ENCODE results near the gene NFX1.
"Not testable (repeated sequence)": the region's sequence is repeated elsewhere in the genome, so short reads cannot be mapped to it uniquely, and the experiment has no call there.

NFX1 gene

DNA sequence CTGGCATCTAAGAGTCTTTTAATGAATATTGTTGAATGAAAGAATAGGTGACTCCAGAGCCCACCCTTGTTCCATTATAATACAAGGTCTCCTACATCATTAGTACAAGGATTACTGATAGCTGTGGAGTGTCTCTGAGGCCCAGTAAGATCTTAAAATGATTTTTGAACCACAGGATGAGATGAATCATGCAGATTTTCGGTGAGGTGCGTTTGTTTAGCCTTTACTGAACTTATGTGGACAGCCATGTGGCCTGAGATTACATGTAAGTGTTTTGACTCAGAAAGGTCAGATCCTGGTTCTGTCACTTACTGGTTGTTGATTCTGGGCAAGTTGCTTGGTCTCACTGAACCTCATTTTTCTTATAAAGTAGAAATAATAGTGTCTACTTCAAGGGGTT, 21.6 kb downstream of the NFX1 start:
- DNase-seq, result no peak

DNA sequence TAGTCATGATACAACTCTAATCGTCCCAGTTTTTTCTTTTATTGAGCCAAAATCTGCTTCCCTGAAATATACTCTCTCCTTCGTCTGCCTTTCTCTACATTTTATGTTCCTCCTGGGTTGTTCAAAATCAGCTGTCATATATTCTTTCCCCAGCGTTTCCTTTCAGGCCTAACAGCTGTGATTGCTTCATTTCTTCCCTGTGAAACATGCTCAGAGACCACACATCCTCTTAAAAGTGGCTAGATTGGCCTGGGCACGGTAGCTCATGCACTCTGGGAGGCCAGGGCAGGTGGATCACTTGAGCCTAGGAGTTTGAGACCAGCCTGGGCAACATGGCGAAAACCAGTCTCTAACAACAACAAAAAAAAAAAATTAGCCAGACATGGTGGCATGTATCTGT, 25.1 kb downstream of the NFX1 start:
- no peak for DNase-seq

DNA sequence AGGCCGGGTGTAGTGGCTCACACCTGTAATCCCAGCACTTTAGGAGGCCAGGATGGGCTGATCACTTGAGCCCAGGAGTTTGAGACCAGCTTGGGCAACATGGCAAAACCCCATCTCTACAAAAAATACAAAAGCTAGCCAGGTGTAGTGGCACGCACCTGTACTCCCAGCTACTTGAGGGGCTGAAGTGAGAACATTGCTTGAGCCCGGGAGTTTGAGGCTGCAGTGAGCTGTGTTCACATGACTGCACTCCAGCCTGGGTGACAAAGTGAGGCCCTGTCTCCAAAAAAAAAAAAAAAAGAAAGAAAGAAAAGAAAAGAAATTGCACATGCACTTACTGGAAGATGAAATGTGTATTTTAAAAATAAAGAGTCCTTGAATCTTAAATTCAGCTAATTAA, 26.8 kb downstream of the NFX1 start:
- DNase-seq, result not testable (repeated sequence)

DNA sequence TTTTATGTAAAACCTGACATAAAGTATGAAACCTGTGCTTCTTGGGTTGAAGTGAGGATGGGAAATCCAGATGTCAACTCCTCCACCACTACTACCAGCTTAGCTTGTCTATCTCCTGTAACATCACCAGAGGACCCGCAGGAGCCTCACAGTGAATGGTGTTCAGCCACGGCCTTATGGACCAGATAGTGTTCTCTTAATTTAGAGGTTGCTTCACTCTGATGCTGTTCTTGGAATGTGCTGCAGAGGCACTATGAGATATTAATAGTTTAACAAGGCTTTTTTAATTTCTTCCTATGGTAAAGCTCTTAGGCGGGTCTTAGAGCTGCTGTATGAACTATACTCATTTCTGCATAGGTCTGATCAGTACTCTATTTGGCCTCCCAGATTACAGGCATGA, 27.9 kb downstream of the NFX1 start:
- DNase-seq, result no peak

DNA sequence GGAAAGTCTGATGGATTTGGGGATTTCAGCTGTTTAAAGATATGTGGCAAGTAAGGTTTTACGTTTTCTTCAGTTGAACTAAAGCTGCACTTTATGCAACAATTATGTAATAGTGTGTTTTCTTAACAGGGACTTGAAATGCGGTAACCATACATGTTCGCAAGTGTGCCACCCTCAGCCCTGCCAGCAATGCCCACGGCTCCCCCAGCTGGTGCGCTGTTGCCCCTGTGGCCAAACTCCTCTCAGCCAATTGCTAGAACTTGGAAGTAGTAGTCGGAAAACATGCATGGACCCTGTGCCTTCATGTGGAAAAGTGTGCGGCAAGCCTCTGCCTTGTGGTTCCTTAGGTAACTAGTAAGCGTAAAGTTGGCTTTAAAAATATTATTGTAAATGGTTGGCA, 28.5 kb downstream of the NFX1 start:
- no peak for DNase-seq

DNA sequence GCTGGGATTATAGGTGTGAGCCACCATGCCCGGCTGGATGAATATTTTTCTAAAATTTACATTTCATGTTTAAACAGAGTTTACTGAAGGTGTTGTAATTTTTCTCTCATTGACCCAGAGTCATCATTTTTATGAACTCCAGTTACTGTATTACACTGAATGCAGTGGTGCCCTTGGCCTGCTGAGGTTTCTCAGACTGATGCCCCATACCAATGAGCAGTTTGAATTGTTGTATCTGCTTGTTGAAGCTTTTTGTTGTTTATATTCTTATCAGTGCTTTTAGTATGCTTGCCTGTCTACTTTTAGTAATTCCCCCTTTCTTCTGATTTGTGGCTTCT, 29.9 kb downstream of the NFX1 start:
- no peak for DNase-seq

DNA sequence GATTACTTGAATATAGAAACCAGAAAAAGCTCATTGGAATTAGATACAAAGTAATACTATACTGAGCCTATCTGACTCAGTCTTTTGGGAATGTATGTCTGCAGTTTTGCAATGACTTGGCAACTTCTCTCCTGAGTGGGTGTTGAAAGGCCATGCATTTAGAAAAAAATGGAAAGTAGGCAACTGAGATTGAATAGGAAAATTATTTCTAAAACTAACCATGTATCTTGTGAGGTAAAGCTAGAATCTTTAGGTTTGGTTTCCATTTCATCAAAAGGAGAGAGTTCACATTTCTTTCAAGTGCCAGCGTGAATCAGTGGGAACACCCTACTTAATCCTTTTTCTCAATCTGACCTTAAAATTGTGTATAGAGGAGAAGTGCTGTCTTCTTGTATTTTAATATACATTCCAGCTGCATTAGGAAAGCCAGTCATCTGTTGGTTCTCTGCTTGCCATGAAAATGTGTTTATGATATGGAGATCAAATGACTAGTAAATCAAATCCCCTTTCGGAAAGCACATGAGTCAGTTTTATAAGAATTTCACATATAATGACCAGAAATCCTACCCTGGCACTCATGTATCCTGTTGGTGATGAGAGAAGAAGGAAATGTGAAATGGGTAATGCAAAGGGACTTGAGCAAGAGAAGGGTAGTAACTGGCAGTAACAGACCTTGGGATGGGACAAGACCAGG, 30.4 kb downstream of the NFX1 start:
- peak; percentile 96 for DNase-seq

DNA sequence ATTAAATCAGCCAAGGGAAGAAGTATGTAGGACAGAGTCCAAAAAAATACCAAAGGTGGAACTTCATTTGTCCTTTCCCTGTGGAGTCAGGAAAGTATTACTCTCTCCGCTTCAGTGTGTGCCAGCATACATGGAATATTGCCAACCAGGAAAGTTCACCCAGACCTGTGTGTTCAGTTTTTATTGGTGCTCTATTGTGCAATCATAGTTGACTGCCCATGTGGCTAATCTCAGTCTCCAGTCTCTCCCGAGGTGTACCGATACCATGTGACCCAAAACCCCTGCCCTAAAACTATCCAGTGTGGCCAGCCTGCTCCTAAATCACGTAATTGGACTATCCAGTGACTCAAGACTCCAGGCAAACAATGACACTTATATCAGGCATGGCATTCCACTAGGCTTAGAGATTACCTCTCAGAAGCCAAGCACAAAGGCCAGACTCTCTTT, 38.8 kb downstream of the NFX1 start:
- DNase-seq, result peak; percentile 74

DNA sequence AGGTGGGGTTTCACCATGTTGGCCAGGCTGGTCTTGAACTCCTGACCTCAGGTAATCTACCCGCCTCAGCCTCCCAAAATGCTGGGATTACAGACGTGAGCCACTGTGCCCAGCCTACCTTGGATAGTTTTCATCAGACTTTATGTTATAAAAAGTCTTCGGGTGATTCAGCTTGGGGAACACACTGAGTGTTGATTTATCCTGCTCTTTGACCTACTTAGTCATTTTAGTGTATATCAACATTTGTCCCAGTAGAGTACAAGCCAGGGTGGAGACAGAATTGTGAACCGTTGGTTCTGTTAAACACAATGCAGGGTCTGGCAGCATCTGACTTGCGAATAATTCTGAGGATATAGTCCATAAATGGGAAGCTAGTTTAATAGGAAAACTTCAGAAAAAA, 39.7 kb downstream of the NFX1 start:
- DNase-seq, result peak; percentile 31

DNA sequence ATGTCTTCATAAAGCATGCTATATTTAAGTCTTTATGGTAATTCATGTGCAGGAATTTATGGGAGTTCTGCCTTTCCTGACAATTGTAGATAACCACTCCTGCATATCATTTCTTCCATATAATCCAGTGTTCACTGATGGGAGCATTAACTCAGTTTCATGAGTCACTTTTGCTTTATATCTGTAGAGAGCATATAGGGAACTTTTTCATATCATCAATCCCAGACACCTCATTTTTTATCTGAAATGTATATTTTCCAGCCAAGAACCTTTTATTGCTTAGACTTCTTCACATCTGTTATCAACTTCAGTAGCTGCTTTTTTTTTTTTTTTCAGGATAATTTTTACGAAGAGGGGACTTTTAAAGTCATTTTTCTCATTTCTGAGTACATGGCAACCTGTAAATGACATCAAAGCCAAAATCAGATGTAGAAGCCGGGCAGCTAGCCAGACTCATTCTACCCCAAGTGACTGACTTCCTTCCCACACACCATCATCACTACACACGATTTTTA, 41.1 kb downstream of the NFX1 start:
- DNase-seq, result peak; percentile 77

DNA sequence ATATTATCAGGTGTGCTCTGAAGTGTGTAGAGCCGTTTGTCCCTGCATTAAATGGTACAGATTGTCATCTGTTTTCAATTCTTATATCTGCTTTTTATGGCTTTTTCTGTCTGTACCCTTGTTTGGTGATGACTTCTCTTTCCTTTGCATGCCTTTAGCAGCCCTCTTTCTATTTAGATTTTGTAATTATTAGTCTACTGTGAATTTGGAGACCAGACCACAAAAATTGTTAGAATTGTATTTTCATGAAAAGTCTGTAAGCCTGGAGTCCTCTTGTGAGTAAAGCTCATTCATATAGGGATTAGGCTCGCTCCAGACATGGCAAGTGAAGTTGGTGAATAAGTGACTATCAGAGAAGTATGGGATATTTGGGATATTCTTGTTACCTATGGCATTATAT, 41.7 kb downstream of the NFX1 start:
- DNase-seq, result peak; percentile 66

DNA sequence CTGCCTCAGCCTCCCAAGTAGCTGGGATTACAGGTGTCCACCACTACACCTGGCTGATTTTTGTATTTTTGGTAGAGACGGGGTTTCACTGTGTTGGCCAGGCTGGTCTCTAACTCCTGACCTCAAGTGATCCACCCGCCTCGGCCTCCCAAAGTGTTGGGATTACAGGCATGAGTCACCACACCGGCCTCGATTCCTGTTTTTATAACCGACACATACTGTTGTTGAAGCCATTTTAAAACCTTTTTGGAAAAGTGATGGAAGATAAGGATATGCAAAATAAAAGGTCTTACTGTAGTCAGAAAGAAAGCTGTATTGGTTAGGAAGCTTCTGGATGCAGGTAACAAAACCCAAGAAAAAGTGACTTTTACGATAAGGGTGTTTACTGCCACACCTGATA, 42.6 kb downstream of the NFX1 start:
- not testable (repeated sequence) for DNase-seq

DNA sequence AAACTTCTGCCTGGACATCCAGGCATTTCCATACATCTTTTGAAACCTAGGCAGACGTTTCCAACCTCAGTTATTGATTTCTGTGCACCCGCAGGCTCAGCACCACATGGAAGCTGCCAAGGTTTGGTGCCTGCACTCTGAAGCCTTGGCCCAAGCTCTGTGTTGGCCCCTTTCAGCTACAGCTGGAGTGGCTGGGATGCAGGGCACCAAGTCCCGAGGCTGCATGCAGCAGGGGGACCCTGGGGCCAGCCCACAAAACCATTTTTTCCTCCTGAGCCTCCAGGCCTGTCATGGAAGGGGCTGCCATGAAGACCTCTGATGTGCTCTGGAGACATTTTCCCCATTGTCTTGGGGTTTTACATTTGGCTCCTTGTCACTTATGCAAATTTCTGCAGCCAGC, 49.9 kb downstream of the NFX1 start:
- no peak for DNase-seq

DNA sequence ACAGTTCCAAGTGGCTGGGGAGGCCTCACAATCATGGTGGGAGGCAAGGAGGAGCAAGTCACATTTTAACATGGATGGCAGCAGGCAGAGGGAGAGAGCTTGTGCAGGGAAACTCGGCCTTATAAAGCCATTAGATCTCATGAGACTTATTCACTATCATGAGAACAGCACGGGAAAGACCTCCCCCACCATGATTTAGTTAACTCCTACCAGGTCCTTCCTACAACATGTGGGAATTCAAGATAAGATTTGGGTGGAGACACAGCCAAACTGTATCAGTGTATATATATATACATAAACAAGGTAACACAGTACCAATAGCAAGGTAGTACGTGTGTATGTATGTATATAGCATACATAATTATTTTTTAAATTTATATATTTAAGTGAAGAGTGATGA, 50.9 kb downstream of the NFX1 start:
- DNase-seq, result no peak

DNA sequence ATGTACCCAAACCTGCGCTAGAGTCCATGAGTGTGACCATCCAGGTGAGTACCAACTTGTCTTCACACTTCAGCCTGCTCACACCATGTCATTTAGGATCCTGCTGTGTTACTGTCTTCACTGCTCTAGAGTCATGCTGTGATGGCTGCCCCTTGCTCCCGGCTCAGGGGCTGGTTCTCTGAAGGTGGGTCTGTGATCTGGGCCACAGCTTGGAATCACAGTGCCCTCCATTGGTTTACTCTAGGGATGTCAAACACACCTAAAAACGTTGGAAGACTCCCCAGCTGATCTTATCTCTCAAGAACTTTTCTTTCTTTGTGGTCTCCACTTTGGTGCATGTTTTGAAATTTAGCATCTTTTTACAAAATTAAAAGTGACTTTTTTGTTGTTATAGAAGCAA, 53.8 kb downstream of the NFX1 start:
- no peak for DNase-seq

DNA sequence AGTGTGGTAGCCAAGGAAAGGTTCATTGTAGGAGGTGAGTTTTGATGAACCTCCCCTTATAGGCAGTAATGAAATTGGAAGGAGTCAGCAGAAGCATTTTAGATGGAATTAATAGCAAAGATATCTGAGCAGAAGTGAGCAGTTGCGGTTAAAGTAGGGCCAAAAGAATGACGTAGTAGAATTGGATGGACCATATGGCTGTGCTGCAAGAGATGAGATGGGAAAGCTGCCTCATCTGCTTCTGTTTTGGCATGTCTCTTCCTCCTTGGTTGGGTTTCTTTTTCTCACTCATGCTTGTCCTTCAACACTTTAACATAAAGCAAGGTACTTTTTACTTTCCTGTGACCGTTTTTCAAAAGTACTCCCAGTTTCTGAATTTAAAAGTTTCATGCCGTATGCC, 56.2 kb downstream of the NFX1 start:
- peak; percentile 5 for DNase-seq

DNA sequence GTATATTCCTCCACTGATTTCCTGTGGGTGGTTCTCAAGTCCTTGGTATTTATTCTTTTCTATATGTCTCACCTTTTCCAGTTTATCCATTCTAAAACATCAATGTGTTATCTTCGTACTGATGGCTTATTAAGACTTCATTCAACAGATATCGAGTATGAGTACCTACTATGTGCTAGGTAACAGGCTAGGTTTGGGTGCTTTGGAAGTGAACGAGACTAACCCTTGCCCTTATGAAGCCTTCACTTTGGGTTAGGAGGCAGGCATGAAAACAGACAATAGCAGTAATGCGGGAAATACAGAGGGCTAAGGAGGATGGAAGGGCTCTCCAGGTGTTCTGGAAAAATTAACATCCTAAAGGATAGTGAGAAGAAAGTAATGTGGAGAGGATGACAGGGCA, 58.7 kb downstream of the NFX1 start:
- DNase-seq, result no peak

DNA sequence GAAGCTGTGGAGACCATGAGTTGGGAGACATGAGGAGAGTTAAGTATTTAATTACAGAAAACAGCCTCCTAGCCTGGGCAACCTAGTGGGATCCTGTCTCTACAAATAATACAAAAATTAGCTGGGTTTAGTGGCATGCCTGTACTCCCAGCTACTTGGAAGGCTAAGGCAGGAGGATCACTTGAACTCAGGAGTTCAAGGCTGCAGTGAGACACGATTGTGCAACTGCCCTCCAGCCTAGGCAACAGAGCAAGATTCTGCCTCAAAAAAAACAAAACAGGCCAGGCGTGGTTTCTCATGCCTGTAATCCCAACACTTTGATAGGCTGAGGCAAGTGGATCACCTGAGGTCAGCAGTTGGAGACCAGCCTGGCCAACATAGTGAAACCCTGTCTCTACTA, 59.4 kb downstream of the NFX1 start:
- no peak for DNase-seq

DNA sequence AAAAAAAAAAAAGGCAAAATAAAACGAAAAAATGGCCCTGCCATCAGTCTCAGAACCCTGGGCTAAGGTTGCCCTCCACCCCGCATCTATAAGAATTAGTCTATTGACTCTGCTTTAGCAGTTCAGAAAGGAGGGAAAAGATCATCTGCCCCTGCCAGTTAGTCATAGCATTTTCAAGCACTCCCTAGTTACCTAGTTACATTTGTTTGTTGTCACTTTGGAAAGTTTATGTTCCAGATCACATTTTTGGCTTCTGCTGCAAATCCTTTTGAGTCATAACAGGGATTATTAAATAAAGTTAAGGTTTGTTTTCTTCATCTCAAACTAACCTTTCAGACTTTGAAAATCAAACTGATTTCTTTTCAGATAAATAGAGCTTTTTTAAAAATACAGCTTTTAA, 60.0 kb downstream of the NFX1 start:
- peak; percentile 46 for DNase-seq

DNA sequence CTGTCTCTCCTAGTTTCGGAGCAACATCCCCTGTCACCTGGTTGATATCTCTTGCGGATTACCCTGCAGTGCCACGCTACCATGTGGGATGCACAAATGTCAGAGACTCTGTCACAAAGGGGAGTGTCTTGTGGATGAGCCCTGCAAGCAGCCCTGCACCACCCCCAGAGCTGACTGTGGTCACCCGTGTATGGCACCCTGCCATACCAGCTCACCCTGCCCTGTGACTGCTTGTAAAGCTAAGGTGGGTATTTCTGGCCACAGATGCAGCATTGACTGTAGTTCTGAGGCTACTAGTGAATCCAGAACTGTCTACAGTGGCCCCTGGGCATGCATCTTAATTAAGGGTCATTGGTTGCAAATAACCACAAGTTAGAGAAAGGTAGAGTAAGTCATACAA, 61.2 kb downstream of the NFX1 start:
- no peak for DNase-seq

DNA sequence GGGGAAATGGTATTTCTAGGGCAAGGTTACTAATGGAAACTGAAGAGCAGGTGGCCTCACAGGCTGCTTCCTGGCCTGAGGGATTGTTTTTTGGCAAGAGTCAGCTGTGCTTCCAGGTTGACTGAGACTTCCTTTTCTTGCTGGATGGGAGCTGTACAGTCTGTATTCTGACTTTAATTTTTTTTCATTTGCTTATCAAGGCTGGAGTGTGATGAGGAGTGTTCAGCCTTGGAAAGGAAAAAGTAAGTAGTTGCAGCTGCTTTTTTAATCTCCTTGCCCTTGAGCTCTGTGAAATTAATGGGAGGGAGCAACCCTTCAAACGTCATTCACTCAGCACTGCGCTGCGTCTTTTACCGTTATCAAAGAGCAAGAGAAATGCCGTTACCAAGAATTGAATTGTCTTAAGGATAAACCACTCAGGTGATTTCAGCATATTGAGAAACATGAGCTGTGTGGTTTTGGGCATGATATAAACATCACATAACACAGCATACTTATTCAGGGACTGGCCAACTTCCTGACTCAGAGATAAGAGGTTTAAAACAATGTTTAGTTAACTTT, 64.4 kb downstream of the NFX1 start:
- peak; percentile 5 for DNase-seq

DNA sequence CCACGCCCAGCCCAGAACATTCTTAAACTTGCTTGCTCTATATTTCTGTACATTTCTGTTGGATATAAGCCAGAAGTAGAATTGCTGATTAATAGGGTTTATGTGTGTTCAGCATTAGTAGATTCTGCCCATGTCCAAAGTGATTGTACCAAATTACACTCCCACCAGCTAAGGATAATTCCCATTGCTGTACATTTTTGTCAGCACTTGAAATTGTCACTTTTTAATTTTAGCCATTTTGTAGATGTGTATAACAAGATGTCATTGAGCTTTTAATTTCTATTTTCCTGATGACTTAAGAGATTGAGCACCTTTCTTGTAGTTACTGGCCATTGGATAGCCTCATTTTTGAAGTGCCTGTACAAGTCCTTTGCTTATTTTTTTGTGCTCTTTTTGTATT, 65.6 kb downstream of the NFX1 start:
- no peak for DNase-seq

DNA sequence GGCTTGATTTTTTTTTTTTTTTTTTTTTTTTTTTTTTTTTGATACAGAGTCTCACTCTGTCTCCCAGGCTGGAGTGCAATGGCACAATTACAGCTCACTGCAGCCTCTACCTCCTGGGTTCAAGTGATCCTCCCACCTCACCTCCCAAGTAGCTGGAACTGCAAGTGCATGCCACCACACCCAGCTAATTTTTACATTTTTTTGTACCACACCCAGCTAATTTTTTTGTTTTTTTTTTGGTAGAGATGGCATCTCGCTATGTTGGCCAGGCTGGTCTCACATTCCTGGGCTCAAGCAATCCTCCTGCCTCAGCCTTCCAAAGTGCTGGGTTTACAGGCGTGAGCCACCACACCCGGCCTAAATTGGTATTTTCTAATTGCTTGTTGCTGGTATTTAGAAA, 68.3 kb downstream of the NFX1 start:
- DNase-seq, result not testable (repeated sequence)

DNA sequence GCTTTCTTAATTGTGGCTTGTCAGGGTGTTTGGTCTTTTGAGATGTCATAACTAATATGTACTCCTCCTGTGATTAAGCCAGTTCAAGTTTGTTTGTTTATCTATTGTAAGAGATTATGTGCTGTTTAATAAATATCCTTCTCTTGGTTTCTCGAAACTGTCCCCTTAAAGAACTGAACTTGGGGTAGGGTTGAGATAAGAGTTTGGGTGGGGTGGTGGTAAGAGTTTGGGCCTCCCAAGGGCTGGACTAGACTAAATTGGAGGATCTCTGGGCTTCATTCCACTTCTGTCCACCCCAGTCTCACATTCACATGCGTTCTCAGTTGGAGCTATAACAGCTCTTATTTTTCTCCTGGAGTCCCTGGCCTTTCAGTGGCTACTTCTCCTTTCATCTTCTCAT, 73.8 kb downstream of the NFX1 start:
- DNase-seq, result no peak

DNA sequence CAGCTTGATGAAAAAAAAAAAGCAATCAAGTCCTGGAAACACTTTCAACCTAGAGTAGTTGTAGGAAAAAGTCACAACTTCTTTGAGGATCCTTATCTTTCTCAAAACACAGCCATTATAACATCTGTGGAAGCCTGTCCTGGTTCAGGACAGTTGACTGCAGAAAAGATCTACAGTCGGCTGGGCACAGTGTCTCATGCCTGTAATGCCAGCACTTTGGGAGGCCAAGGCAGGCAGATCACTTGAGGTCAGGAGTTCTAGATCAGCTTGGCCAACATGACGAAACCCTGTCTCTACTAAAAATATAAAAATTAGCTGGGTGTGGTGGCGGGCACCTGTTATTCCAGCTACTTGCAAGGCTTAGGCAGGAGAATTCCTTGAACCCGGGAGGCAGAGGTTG, 74.5 kb downstream of the NFX1 start:
- not testable (repeated sequence) for DNase-seq
